Skeletal muscle satellite cell (primary cell): ENCODE measurements around the gene SMCO1.
A peak's percentile ranks its signal among the peaks of the same experiment; 100 is the strongest.

Experiments
- H3K27me3 ChIP-seq: 2 replicates; pipeline ENCODE4 v1.7.0; 2013; ENCODE audit warnings: low read length; ENCODE audit not compliant: control insufficient read depth, insufficient read depth
- H3K36me3 ChIP-seq: 2 replicates; pipeline ENCODE4 v1.7.0; 2013; ENCODE audit warnings: mild to moderate bottlenecking, control low read depth, low read length; ENCODE audit not compliant: insufficient read depth
- H3K4me1 ChIP-seq: 2 replicates; pipeline ENCODE4 v1.7.0; 2013; ENCODE audit warnings: low read length; ENCODE audit not compliant: control insufficient read depth, insufficient read depth
- H3K4me2 ChIP-seq: 2 replicates; pipeline ENCODE4 v1.7.0; 2013; ENCODE audit warnings: mild to moderate bottlenecking, low read length
- H3K4me3 ChIP-seq: 2 replicates; pipeline ENCODE4 v1.7.0; 2013; ENCODE audit warnings: low read length
- H3K9ac ChIP-seq: 2 replicates; pipeline ENCODE4 v1.7.0; 2013; ENCODE audit warnings: mild to moderate bottlenecking, low read depth, low read length, moderate library complexity
- H3K9me3 ChIP-seq: replicated peaks from 2 replicates; pipeline ENCODE4 v1.7.0; 2013; ENCODE audit warnings: mild to moderate bottlenecking, control low read depth, low read length

SMCO1 gene

DNA sequence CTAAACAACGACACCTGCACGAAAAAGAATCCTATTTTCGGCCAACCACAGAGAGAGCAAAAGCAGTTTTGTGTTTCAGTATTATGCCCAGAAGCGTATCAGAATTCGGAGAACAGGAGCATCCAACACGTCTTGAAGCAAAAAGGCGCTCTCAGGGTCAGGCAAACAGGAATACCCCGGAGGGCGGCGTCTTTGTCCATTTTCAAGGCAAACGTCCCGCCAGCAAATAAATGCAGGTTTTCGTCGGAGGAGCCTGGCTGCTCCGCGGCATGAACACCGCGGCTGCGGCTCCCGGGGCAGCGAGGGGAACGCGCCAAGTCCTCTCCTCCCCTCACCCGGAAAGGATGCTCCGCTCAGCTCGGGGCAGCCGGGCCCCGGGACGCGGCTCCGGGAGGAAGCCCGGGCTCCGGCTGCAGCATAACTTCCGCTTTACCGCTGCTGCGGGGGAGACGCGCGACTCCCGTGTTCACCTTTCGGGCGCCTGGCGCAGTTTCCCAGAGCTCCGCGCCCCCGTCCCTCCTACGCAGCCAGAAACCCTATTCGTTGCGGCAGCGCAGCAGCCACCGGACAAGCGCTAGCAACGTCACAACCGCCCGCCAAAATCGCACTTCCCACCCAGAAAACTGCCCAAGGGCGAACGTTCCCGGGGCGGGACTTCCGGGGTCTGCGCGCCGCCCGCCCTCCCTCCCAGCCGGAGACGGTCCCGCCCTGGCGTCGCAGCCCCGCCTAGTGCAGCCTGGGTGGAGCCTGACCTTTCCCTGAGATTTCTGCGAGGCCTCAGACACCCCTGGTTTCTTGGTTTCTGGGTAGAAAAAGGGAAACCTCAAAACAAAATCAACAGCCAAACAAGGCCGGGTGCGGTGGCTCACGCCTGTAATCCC, 11.7 kb downstream of the SMCO1 start, which contains the start of gene RNF168:
TSS of gene RNF168 (minus strand) at position 573 of the 881 bp plus-strand sequence. CDS start 595 bp downstream, outside the sequence.
- Histone ChIP-seq H3K4me3 (peak within 1 kb of the TSS; percentile 80), H3K9me3 (no peaks in the 10 kb centered on the region), H3K27me3 (no peaks in the 10 kb centered on the region), H3K4me2 (peak within 1 kb of the TSS; percentile 87), H3K4me1 (peaks cover 18% of the 10 kb centered on the region), H3K9ac (peak within 1 kb of the TSS; percentile 87), H3K36me3 (no peaks in the 10 kb centered on the region)

GRCh38 chr3:196502775-196503195, 12.4 kb downstream of the SMCO1 start:
- H3K4me2 ChIP-seq: peak overlapping the region; percentile 87
- peak overlapping the region; percentile 80 for H3K4me3 ChIP-seq
- peaks cover 18% of the 10 kb centered on the region for H3K4me1 ChIP-seq
- H3K9ac ChIP-seq: peak overlapping the region; percentile 87
- no peaks in the 10 kb centered on the region for H3K27me3 ChIP-seq
- H3K36me3 ChIP-seq: no peaks in the 10 kb centered on the region
- no peaks in the 10 kb centered on the region for H3K9me3 ChIP-seq

- Histone ChIP-seq H3K4me1 (peaks cover 18% of the 10 kb centered on the region), H3K36me3 (no peaks in the 10 kb centered on the region), H3K4me2 (peak overlapping the region; percentile 87), H3K4me3 (peak overlapping the region; percentile 80), H3K9me3 (no peaks in the 10 kb centered on the region), H3K9ac (peak overlapping the region; percentile 87), H3K27me3 (no peaks in the 10 kb centered on the region)
These were observed 13.7 kb downstream of the SMCO1 start for GRCh38 chr3:196501316-196502044.

DNA sequence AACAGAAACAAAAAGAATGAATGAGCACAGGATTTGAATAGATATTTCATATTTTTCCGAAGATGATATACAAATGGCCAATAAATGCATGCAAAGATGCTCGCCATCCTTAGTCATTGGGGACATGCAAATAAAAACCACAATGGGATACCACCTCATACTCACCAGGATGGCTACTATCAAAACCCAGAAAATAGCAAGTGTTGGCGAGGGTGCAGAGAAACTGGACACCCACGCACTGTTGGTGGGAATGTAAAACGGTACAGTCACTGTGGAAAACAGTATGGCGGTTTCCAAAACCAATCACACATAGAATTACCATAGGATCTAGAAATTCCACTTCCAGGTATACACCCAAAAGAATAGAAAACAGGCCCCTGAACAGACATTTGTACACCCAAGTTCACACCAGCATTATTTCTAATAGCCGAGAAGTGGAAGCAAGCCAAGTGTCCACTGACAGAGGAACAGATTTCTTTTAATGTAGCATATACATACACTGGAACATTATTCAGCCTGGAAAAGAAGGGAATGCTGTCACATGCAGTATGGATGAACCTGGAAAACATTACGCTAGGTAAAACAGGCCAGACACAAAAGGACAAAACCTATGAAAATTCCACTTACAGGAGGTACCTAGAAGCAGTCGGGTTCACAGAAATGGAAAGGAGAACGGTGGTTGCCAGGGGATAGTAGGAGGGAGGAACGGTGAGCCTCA, 15.2 kb downstream of the SMCO1 start:
- peak overlapping the region; percentile 65 for H3K4me3 ChIP-seq
- H3K4me1 ChIP-seq: peaks cover 18% of the 10 kb centered on the region
- peak overlapping the region; percentile 81 for H3K4me2 ChIP-seq
- no peaks in the 10 kb centered on the region for H3K27me3 ChIP-seq
- no peaks in the 10 kb centered on the region for H3K9me3 ChIP-seq
- H3K36me3 ChIP-seq: peaks cover 9% of the 10 kb centered on the region
- peak overlapping the region; percentile 62 for H3K9ac ChIP-seq

- Histone ChIP-seq H3K36me3 (peaks cover 13% of the 10 kb centered on the region), H3K4me3 (peak overlapping the region; percentile 65), H3K9ac (peak overlapping the region; percentile 38)
These were observed 16.1 kb downstream of the SMCO1 start for GRCh38 chr3:196499061-196499460.

DNA sequence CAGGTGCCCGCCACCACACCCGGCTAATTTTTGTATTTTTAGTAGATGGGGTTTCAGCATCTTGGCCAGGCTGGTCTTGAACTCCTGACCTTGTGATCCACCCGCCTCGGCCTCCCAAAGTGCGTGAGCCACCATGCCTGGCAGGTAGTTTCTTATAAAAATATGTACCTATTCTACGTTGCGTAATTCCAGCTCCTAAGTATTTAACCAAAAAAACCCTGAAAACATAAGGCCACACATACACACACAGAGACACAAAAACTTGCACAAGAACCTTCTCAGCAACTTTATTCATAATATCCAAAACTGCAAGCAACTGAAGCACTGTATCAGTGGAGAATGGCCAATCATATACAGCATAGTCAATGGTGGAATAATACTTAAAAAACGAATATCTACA, 16.8 kb downstream of the SMCO1 start:
- Histone ChIP-seq H3K4me2 (no peak overlapping the region), H3K36me3 (peaks cover 14% of the 10 kb centered on the region), H3K9ac (no peak overlapping the region), H3K27me3 (no peaks in the 10 kb centered on the region), H3K9me3 (no peaks in the 10 kb centered on the region), H3K4me3 (no peak overlapping the region), H3K4me1 (peaks cover 18% of the 10 kb centered on the region)

More at GRCh38 chr3:196499061-196499460, 16.1 kb downstream of the SMCO1 start:
- peak overlapping the region; percentile 81 for H3K4me2 ChIP-seq
- peaks cover 18% of the 10 kb centered on the region for H3K4me1 ChIP-seq
- no peaks in the 10 kb centered on the region for H3K9me3 ChIP-seq
- H3K27me3 ChIP-seq: no peaks in the 10 kb centered on the region

- no peaks in the 10 kb centered on the region for H3K9me3 ChIP-seq
- H3K9ac ChIP-seq: no peak overlapping the region
- H3K27me3 ChIP-seq: no peaks in the 10 kb centered on the region
- no peak overlapping the region for H3K4me3 ChIP-seq
- H3K4me2 ChIP-seq: no peak overlapping the region
- peaks cover 18% of the 10 kb centered on the region for H3K4me1 ChIP-seq
- H3K36me3 ChIP-seq: peaks cover 19% of the 10 kb centered on the region
These were observed 19.0 kb downstream of the SMCO1 start for GRCh38 chr3:196496183-196496582.

DNA sequence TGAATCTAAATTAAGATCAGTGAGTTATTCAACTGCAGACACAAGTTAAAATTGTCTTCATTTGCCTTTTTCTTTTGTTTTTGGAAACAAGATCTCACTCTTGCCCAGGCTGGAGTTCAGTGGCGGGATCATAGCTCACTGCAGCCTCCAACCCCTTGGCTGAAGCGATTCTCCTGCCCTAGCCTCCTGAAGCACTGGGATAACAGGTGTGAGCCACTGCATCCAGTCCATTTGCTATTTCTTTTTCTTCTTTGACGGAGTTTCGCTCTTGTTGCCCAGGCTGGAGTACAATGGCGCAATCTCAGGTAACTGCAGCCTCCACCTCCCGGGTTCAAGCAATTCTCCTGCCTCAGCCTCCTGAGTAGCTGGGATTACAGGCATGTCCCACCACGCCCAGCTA, 21.9 kb downstream of the SMCO1 start:
- no peak overlapping the region for H3K9ac ChIP-seq
- H3K4me2 ChIP-seq: no peak overlapping the region
- H3K4me1 ChIP-seq: no peaks in the 10 kb centered on the region

DNA sequence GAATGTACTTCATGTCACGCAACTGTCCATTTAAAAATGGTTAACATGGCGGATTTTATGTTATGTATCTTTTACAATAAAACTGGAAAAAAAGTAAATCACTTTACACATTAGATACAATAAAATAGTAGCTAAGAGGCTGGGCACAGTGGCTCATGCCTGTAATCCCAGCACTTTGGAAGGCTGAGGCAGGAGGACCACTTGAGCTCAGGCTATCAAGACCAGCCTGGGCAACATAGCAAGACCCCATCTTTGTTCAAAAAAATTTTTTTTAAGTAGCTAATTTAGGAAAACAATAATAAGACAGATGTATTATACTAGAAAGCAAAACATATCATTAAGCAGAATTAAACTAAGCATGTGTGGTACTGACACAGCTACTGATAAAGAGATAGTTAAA, 23.1 kb downstream of the SMCO1 start:
- Histone ChIP-seq H3K4me2 (no peak overlapping the region), H3K36me3 (peaks cover 24% of the 10 kb centered on the region), H3K4me3 (no peak overlapping the region), H3K4me1 (no peaks in the 10 kb centered on the region), H3K9ac (no peak overlapping the region), H3K9me3 (no peaks in the 10 kb centered on the region), H3K27me3 (no peaks in the 10 kb centered on the region)

More for the DNA sequence above, 21.9 kb downstream of the SMCO1 start:
- peaks cover 19% of the 10 kb centered on the region for H3K36me3 ChIP-seq
- no peaks in the 10 kb centered on the region for H3K9me3 ChIP-seq
- H3K27me3 ChIP-seq: no peaks in the 10 kb centered on the region
- no peak overlapping the region for H3K4me3 ChIP-seq

DNA sequence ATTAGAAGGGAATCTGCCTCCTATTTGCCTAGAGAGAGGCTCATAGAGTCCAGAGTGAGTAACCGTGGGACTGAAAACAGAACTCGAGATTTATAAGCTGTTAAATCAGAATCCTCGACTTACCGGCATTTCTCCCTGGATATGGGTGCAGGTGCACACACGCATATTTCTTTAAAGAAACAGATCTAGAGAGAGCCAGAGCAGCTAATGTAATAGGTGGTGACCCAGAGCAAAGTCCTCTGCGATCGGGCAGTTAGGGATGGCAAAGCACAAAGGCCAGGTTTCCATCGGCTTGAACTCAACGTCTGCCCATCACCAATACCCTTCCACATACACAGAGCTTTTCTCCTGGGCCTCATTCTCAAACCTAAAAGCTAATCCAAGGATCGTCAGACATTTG, 25.4 kb downstream of the SMCO1 start:
- H3K4me1 ChIP-seq: no peaks in the 10 kb centered on the region
- no peak overlapping the region for H3K4me2 ChIP-seq
- H3K27me3 ChIP-seq: no peaks in the 10 kb centered on the region
- H3K4me3 ChIP-seq: no peak overlapping the region
- H3K9me3 ChIP-seq: no peaks in the 10 kb centered on the region
- H3K9ac ChIP-seq: no peak overlapping the region
- H3K36me3 ChIP-seq: peaks cover 30% of the 10 kb centered on the region

GRCh38 chr3:196486263-196486662, 28.9 kb downstream of the SMCO1 start:
- Histone ChIP-seq H3K36me3 (peaks cover 37% of the 10 kb centered on the region), H3K4me2 (no peak overlapping the region), H3K9ac (no peak overlapping the region), H3K9me3 (no peaks in the 10 kb centered on the region), H3K27me3 (no peaks in the 10 kb centered on the region), H3K4me3 (no peak overlapping the region), H3K4me1 (no peaks in the 10 kb centered on the region)
